Mucosa of gallbladder (tissue), 1 donor: ENCODE data around the gene TCF7L2. TPM values are rescaled to one million over a fixed set of nuclear protein-coding genes. Genes with fewer than 3 reads are reported as not detected.

ENCODE experiments used
- DNase-seq: peaks from one replicate; pipeline ENCODE4 v3.0.0-alpha.2; 2020; ENCODE audit warnings: low spot score
- total RNA-seq: library from RNA; stranded (reverse); gene quantifications from one replicate; pipeline ENCODE4 v1.2.1, GENCODE V29; 2021
- donor health status: DM: no; HTN: no; CAD: no.

The TCF7L2 gene
- total RNA-seq, 1 donor from 2014 or later = 35.3 TPM

DNA sequence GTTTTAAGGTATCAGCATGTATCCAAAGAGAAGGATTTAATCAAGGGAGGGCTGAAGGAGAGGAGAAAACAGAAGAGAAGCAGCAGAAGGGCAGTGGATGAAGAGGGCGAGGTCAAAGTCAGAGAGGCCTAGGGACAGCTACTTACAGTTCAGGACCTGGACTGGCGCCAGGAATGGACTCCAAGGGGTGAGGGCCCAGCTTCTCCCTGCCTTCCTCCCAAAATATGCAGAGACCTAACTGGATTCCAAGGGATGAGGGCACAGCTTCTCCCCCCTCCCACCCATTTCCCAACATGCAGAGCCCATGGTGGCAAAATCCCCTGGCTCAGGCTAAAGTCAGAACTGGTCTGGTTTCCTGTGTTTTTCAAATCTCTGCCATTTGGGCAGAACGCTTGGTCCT, 3.4 kb upstream of the TCF7L2 start:
- no peak for DNase-seq

DNA sequence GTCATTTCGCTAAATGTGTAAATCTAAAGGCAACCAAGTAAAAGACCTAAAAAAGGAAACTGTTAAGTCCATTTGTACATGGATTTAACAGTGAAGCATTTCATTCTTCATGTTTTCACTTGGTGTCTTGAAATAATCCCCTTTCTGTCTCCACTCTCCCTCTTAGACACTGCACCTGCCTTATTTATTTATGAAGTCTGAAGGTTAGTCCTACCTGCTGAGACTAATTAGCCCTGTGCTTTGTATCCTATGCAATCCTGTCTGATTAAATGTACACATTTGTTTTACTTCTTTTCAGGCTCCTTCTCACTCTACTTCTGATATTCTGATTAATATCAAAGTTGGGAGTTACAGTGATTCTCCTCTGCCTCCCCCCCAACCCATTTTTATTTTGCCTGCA, 1.9 kb upstream of the TCF7L2 start:
- no peak for DNase-seq

DNA sequence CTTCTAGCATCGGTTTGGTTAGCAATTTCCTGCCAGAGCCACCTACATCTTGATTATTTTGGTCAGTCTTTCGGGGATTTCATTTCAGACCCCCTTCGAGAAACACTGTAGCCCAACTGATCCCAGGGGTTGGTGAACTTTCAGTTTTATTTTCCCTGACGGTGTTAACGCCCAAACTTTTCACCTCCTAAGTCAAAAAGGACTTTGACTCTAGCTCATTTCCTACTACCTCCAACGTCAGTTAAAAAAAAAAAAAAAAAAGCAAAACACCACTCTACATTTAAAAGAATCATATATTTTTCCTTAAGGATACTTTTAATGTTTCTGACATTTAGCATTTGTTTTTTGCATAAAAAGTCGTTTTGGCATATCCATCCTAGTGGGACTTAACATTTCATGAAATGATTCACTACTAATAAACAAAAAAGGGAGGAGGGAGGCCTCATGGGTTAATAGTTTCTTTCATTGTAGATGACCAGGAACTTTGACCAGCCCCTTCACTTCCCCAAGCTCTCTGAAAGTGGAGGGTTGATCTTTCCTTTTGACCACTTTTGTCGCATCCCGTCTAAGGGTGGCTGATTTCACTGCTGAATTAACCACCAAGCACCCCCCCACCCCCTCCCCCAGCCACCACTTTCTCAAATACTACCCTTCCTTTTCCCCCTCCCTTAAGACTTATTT, 764 bp upstream of the TCF7L2 start:
- DNase-seq = peak; percentile 16

DNA sequence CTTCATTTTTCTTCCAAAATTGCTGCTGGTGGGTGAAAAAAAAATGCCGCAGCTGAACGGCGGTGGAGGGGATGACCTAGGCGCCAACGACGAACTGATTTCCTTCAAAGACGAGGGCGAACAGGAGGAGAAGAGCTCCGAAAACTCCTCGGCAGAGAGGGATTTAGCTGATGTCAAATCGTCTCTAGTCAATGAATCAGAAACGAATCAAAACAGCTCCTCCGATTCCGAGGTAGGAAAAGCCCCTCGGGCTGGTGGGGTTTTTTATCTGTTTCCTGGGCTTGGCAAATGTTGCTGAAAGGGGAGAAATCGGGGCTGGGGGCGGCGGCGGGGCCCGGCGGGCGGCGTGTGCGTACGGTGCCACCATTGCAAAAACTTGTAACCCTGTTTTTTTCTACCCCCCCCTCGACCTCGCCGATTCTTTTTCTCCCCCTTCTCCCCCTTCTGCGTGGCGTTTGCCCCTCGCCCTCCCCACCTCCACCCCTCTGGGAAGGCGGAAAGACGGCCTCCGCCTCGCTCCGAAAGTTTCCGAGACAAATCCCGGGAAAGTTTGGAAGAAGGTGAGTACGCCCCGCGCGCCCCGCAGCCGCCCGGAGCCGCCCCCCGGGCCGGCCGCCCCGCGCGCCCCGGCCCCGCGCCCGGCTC, 789 bp downstream of the TCF7L2 start:
- DNase-seq = no peak

DNA sequence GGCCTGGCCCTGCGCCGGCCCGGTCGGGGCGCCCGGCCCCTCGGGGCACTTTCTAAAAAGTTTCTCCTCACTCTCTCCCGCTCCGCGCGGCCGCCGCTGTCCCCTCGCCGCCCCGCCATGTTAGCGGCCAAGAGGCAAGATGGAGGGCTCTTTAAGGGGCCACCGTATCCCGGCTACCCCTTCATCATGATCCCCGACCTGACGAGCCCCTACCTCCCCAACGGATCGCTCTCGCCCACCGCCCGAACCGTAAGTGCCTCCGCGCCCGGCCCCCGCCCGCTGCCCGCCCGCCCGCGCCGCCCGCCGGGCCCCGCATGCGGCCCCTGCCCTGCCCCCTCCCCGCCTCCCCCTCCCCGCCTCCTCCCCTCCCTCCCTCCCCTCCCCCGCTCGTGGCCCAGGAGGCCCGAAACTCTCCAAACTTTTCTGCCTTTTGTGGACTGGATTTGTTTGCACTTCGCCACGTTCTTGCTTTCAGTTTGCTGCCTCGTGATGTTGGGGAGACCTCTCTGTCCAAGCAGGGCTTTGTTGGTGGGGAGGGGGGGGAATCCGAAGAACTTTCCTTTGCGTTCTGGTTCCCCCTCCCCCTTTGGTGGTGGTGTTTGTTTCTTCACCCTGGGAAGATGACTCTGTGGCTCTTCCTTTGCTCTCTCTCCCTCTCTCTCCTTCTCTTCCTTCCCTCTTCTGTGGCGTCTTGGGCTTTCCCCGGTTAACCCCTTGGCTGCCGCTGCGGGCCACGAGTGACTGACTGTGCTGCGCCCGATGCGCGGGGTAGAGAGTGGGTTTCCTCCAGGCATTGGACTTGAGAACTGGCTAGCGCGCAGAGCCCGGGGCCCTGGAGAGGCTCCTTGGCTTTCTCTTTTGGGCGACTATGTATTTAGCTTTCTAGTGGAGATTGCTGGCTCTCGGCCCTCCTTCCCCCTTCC, 1.6 kb downstream of the TCF7L2 start:
- DNase-seq = peak; percentile 56

DNA sequence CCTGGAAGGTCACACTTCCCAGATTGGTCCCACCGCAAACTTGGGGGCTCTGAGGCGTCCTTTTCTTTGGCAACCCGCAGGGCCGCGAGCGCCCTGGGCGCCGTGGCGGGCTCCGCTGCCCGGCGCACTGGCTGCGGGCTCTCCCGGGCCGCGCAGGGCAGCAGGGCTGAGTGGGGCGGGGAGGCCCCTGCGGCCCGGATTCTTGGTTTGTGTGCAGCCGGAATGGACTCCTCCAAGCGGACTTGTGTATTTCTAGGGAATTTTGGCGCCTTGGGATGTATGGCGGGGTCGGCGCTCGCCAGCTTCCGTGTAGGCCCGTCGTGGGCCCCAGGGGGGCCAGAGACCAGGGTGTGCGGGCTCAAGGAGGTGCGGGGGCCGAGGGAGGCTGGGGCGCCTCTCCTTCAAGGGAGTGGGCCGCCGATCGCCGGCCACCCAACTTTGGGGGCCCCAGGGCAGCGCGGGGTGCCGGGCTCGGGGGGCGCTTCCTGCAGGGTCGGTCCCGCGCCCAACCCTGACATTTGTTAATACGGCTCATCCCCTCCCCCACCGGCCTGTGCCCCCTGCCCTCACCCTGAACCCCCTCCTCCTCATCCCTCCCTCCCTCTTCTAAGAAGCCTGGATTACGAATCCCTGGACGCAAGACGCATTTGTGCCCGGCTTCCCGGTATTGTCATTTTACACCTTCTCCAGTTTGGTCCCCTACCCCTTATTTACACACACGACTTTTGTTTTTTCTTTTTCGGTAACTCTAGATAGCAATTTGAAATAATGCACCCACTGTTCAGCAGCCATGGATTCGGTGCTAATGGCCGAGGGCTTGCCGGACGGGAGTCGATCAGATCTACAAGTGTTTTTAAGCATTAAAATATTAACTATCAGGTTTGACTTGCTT, 2.5 kb downstream of the TCF7L2 start:
- no peak for DNase-seq

DNA sequence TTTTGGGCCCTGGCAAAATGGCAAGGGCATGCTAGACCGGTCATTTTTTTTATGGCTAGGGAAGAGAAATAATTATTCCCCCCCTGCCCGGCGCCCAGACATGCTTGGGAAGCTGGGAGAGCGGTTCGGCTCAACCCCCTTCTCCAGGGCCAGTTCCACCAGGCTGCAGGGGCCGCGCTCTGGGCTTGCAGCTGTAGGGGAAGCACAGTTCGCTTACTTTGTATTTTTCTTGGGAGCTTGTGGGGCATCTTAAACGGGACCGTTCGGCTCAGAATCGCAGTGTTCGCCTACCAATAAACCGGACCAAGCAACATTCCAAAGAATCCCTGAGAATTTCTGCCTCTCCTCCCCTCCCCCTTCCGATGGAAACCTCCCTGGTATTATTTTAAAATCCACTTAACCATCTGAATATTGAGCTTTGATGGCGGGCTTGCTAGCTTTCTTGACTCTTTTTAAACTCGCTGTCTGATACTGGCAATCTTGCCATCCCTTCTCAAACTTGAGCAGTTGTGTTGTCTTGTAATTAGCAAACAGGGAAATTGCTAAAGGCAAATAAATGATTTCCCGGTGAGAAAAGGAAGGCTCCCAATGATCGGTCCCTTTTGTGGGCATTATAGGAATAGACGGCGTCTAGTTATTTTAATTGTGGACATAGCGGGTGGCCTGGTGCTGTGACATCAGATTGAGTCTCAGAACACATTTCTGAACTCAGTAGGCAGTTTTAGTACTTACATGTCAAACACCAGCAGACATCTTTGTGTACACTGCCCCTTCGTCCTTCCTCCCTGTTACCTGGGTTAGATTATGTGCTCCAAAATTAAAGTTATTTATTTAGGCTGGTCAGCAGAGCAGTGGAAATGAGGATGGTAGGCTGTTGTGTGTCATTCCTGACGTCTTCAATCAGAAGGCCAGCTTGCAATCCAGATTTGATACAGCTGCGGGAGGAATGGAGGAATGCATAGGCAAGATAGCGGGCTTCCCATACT, 3.4 kb downstream of the TCF7L2 start:
- peak; percentile 17 for DNase-seq

DNA sequence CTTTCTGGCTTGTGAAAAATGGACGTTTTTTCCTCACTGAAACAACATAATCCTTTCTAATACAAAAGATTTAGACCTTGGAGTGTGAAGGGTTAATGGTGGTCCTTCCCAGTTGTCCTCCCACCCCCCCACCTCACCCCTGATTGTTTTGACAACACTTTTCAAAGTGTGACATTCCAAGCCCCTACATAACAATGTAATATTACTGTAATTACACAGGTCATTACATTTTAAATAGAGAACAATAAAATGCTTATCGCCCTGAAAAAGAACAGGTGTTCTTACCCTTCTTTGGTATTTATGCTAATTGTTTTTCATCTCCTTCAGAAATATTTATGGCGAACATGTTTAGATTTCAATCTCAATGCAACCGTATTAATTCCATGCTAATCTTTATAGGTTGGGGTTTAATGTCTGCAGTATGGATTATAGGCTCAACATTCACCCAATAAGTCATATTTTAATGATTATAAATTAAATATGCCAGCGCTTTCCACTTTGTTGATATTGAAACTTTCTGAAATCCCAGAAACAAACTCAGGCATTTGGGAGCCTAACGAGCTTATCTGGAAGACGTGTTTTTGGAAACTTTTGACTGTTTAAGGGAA, 5.0 kb downstream of the TCF7L2 start:
- DNase-seq = no peak

DNA sequence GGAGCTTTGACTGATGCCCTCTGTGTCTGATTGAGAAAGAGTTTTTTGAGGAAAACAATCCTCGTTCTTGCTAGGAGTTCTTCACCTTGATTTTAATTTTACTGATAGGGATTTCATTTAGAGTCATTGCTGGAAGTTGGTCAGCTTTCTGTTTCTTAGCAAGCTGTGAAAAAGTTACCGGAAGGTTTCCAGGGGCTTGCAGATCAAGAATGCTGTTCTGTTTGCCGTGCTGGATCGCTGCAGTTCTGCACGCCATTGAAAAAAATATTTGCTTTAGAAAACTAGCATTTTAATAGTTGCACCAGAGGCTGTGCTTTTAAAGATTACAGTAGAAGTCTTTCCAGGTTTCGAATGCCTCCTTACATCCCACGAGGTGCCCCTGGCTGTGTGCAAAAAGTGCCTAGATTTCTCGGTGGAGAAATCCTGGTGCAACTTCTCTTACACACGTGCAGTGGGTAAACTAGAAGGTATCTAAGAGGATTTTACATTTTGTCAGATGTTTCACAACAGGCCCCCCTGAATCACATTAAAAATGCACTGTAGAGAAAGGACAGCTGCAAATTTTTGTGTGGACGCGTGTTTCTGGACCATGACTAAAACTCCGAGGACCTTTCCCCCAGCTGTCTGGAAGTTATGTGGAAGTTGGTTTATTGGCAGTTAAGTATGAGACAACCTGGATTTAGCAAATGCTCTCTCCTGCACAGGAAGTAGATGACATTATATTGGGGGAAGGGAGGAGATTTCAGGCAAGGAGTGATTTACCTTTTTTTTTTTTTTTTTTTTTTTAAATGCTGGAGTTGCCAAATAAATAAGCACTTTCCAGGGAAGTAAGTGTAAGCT, 5.8 kb downstream of the TCF7L2 start:
- DNase-seq = no peak

DNA sequence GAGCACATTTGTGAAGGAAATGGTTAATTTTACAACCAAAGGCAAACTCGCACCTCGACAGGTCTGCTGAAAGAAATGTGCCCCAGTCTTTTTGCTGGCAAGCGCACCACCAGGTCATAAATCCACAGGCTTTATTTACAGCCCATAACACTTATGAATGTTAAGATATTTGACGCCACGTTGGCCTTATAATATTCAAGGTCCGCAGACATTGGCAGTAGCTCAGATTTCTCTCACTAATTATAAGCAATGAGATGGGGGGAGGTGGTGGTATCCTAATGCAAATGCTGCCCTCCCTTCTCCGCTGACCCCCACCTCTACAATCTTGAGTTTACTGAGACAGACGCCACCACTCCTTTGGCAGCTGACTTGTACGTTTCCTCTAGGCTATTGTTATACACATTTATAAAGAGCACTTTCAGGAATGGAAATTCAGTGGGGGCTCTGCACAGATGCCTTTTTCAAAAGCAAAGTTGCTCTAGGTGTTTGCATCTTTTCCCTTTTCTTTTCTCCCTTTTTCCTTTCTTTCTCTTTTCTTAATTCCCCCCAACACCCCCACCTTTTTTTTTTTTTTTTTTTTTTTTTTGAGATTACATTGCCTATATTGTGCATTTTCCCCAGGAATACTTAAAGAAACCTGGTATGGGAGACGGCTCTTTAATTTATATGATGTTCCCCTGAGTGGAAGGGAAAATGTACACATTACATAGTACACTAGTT, 6.7 kb downstream of the TCF7L2 start:
- DNase-seq = no peak

DNA sequence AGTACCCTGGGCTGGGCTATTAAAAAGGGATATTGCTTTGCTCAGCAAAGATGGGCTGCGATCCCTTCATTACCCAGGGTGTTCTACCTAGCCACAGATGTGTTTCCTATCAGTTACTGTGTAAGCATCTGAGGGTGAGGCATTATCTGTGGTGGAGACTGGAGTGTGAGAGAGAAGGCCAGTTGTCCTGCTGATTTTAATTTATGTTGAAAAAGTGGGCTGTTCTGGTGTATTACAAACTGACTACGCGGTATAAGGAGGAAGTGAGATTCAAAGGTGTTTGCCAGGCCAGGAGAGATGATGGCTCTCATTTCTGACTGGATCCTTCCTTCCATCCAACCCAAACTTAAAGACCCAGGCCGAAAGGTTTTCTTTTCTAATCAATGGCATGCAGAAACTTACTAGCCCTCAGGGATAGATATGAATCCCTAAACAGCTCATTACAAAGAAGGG, 7.6 kb downstream of the TCF7L2 start:
- no peak for DNase-seq

DNA sequence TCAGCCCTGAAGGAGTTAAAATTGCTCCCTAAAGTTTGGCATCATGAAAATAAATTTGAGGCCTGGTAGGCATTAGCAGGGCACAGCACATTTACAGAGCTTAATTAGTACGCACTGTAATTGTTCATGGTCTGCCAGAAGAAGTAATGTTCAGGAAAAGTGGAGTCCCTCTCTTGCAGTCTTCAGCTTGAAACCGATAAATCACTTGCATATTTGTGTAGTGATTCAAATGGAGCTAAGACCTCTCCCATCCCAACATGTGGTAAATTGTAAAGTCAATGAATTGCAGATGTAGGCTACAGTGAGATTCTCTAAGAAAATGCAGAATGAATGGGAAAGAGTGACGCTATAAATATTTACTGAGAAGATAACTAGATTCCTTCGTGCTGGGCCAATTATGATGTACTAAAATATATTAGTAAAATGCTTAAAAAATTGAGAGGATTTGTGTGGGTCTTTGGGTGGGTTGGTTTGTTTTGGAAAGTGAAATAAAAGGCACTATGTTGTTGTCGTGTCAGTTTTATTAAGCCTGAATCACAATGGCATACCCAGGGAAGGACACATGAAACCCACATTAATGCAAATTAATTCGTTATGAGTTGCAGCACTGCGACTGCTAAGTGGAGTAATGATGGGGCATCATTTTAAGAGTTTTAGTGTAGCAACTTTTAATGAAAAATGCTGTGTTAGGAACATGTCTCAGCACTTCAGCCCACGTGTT, 8.4 kb downstream of the TCF7L2 start:
- DNase-seq = no peak

DNA sequence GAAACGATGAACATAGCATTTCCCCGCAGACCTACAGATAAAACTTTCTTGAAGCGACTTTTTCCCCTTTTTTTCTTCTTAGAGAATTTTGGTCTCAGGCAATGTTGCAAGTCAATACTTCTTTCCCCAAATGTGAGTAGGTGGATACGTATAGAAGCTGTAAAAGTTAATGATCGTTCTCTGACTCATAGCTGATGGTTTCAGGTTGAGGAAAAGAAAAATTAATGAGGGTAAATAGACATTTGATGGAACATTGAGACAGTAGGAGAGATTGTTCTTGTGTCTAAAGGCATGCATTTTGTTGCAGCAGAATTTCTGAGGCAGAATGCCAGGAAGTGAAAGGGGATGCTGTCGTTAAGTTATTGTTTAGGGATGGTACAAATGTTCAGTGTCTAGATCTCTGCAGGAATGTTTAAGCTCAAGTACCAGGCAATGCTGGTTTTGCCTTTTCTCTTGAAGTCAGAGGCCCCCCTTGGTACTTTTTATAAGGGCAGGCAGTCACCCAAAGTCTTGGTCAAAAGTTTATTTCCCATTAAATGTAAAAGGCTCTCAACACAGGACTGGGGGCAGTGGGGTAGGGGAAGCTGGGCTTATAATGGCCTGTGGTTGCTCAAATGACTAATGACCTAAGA, 9.3 kb downstream of the TCF7L2 start:
- no peak for DNase-seq

DNA sequence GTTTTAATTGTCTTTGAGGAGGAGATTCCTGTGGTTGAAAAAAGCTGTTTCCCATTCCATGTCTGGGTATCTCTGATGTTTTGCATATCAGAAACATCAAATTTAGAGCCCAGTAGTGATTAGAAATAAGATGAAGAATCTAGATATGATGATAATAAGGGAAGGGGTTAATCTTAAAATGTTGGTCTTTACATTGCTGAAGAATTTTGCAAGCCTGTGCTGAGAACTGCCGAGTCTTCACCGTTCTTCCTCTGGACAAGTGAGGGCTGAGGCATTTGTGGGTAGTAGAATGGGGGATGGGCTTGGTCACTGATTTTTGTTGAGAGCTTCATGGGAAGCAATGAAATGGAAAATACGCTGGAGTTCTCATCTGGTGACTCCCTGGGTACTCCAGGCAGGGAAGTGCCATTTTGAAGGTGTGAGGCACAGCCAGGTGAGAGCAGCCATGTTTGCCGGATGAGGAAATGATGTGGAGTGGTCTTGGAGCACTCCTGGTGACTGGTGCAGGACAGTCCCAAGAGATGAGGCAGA, 10.2 kb downstream of the TCF7L2 start:
- DNase-seq = no peak

DNA sequence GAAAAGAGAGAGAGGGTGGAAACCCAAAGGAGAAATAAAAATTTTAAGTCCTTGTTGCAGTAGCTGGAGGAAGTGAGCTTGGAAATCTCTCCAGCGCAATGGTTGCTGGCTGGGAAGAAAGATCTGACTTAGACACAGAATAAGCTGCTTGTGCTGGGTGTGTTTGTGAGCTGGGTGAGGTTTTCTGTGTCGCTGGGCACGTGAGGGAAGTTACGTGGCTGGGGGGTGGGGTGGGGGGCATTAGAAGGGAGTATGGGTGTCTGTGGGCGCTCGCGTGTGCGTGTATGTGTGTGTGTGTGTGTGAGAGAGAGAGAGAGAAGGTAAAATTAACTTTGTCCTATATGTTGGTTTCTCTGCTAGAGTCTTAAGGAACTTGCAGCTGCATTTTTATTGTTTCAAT, 11.6 kb downstream of the TCF7L2 start:
- DNase-seq = no peak

DNA sequence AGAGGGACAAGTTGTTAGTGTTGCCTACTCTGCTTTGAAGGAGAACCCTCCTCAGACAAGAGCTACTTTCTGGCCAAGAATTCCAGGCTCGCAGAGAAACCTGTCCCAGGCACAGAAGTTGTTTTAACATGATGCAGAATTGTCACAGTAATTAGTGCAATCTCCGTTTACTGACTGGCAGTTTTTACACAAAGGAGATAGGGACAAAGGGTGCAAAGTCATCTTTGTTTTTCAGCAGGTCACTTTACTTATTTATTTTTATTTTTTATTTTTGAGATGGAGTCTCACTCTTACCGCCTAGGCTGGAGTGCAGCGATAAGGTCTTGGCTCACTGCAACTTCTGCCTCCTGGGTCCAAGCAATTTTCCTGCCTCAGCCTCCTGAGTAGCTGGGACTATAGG, 12.3 kb downstream of the TCF7L2 start:
- no peak for DNase-seq

DNA sequence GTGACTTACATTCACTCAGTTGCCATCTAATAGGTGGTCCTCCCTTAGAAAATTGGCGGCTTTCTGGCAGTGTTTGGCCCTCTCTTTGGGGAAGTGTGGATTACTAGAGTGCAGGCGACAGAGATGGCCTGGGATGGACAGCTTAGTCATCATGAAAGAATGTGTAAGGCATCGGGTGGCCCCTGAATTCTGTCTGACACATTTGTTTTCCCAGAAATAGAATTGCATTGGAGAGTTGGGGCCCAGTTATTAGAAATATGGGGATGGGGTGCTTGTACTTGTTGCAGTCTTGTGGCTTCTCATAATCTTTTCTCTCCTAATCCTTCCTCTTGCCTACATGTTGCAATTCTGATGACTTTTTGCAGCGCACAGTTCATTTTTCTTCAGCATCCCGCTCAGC, 13.8 kb downstream of the TCF7L2 start:
- no peak for DNase-seq
